Activated naive CD8-positive, alpha-beta T cell treated with anti-CD3 and anti-CD28 coated beads, Interleukin-2, amount 10 ng/mL, durations not matched to agents 7 days and 5 days (primary cell): ENCODE results near the gene IBA57. TPM values are rescaled to one million over a fixed set of nuclear protein-coding genes. Genes with fewer than 3 reads are reported as not detected.
A peak's percentile ranks its signal among the peaks of the same experiment; 100 is the strongest.

ENCODE experiments used
- ATAC-seq: fragments of 150-1000 bp; cut with Tn5 transposase; one replicate; pipeline ENCODE4 v1.10.0; 2021; ENCODE audit warnings: low read depth, moderate library complexity
- POLR2A ChIA-PET: fragments of 350-600 bp; sonication (Branson Sonifier 250); formaldehyde crosslinking; loops from one replicate; lab custom pipeline; 2021; ENCODE audit warnings: antibody characterized with exemption; lab: Charles Lee
- DNase-seq: peaks from one replicate; pipeline ENCODE4 v3.0.0; 2021
- H3K27ac Mint-ChIP-seq: one replicate; pipeline ENCODE4 v1.8.0; 2022; ENCODE audit warnings: mild to moderate bottlenecking, mixed read lengths
- H3K27me3 Mint-ChIP-seq: one replicate; pipeline ENCODE4 v1.8.0; 2022; ENCODE audit warnings: mild to moderate bottlenecking, moderate library complexity, mixed read lengths
- H3K36me3 Mint-ChIP-seq: one replicate; pipeline ENCODE4 v1.8.0; 2021; ENCODE audit warnings: mild to moderate bottlenecking, mixed read lengths
- H3K4me1 Mint-ChIP-seq: one replicate; pipeline ENCODE4 v1.8.0; 2021; ENCODE audit warnings: mixed read lengths
- H3K4me3 Mint-ChIP-seq: one replicate; pipeline ENCODE4 v1.8.0; 2022; ENCODE audit warnings: mild to moderate bottlenecking, moderate library complexity, mixed read lengths
- H3K9me3 Mint-ChIP-seq: one replicate; pipeline ENCODE4 v1.8.0; 2021; ENCODE audit warnings: mixed read lengths
- total RNA-seq, 2 experiments: library from RNA; stranded (reverse); gene quantifications; one replicate each; pipeline ENCODE4 v1.2.3, GENCODE V29; 2021

The IBA57 gene
- total RNA-seq, 2 experiments from 2014 or later = 9.7 to 12.2 TPM

DNA sequence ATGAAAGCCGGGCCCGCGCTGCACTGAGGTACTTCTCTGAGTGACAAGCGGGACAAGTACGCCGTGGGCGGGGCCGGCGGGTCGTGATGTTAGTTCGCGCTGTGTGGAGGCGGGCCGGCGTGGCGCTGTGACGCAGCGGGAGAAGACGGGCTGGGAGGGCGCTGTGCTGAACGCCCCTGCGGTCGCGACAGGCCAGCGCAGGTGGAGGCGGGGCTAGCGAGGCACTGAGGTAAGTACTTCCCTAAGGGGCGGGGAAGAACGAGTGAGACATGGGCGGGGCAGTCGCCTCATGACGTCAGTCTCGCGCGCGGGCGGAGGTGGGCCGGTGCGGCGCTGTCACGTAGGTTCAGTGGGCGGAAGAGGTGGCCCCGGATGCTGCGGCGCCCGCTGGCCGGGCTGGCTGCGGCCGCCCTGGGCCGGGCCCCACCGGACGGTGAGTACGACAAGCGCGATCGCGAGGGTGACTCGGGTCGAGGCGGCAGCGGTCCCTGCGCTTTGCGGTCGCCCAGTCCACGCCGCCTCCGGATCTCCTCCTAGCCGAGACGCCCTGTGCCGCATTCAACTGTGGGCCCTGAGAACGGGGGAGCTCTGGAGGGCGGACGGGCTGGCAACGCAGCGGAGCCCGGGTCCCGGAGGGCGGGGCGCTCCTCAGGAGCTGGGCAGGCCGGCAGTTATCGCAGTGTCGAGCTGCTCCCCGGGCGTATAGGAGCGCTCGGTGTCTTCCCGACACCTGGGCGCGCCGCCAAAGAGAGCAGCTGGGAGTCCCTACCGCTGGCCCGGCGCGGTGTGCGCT lies 25.5 kb upstream of the IBA57 start, which contains the start of gene GUK1:
TSS of gene GUK1 (plus strand) at position 349 of the 793 bp plus-strand sequence. CDS start at position 373, 24 bp downstream.
- peak within 1 kb of the TSS; percentile 96 for H3K4me3 Mint-ChIP-seq
- no peaks in the 10 kb centered on the region for H3K9me3 Mint-ChIP-seq
- peaks cover 11% of the 10 kb centered on the region for H3K36me3 Mint-ChIP-seq
- ATAC-seq (peak; percentile 89), DNase-seq (peak; percentile 99)
- POLR2A ChIA-PET = interaction anchor here (0.5 to 6.2 kb wide), 17 partner anchors 12 to 374 kb away, joined by 3 to 62 read pairs (median 4); partner anchors contain the start of genes IBA57, MRPL55 and TRIM11
- peaks cover 16% of the 10 kb centered on the region for H3K27me3 Mint-ChIP-seq
- peaks cover 39% of the 10 kb centered on the region for H3K4me1 Mint-ChIP-seq
- peak within 1 kb of the TSS; percentile 98 for H3K27ac Mint-ChIP-seq

DNA sequence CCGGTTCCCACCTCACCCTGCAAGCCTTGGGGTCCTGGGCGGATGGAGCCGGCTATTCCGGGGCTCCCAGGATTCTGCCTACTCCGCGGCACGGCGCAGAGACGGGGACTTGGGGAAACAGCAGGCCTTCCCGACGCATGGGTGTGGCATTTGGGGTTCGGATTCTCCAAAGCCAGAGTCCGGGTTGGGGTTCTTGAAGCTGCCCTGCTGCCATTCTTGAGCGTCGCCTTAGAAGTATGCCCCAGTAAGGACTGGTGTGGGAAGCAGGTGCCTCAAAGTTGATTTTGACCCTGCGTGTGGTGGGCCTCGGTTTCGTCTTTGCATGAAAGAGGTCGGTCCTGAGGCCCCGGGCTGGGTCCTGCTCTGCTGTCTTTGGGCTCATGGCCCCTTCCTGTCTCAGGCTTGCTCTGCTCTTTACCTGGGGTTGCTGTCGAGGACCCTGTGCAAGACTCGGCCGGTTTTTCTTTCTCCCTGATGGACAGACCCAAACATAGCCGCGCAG lies 24.8 kb upstream of the IBA57 start:
- Mint-ChIP-seq H3K9me3 (no peaks in the 10 kb centered on the region), H3K27me3 (peaks cover 10% of the 10 kb centered on the region), H3K27ac (peak overlapping the region; percentile 98), H3K4me1 (peaks cover 39% of the 10 kb centered on the region), H3K4me3 (peak overlapping the region; percentile 96), H3K36me3 (peaks cover 11% of the 10 kb centered on the region)
- DNase-seq (peak; percentile 57), ATAC-seq (no peak)
- POLR2A ChIA-PET = interaction anchor here (0.5 to 6.2 kb wide), 16 partner anchors 11 to 374 kb away, joined by 3 to 62 read pairs (median 4); partner anchors contain the start of genes IBA57, MRPL55 and TRIM11

DNA sequence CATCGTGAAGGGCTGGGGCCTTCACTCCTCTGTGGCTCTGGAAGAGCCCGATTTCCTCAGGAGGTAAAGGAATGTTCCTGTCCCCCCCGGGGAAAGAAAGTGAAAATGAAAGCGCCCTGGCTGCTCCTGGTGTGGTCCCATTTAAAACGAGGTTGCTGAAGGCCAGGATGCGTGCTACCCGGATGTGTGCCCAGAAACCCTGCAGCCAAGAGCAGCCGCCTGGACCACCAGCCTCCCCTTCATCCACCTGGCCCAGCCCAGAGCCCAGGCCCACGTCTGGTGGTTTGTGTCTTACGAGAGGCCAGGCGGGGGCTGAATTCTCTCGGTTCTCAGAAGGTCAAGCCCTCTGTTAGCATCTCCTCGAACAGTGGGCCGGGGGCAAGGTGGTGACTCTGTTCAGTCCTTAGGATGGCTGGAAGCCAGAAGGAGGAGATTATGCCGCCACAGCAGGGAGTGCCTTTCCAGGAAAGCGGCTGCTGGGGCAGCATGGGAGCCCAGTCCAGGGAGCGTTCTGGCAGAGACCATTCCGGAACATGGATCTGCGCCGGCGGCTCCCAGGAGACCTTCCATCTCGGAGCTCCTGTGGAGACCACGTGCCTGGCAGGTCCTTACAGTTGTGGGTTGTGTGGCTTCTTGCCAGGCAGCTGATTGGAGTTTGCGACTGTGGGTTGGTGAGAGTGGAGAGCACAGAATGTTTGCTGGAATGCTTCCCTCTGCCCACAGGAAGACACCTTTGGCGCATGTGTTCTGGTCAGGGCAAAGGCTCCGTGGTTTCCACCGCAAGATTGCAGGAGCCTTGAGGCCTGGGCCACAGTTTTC lies 24.2 kb upstream of the IBA57 start:
- H3K9me3 Mint-ChIP-seq = no peaks in the 10 kb centered on the region
- H3K4me1 Mint-ChIP-seq = peaks cover 33% of the 10 kb centered on the region
- DNase-seq (peak; percentile 54), ATAC-seq (no peak)
- POLR2A ChIA-PET = interaction anchor here (0.9 to 6.2 kb wide), 8 partner anchors 10 to 345 kb away, joined by 3 to 62 read pairs (median 10); partner anchors contain the start of genes IBA57 and MRPL55
- peaks cover 11% of the 10 kb centered on the region for H3K36me3 Mint-ChIP-seq
- peak overlapping the region; percentile 98 for H3K27ac Mint-ChIP-seq
- peaks cover 5% of the 10 kb centered on the region for H3K27me3 Mint-ChIP-seq
- peak overlapping the region; percentile 96 for H3K4me3 Mint-ChIP-seq

DNA sequence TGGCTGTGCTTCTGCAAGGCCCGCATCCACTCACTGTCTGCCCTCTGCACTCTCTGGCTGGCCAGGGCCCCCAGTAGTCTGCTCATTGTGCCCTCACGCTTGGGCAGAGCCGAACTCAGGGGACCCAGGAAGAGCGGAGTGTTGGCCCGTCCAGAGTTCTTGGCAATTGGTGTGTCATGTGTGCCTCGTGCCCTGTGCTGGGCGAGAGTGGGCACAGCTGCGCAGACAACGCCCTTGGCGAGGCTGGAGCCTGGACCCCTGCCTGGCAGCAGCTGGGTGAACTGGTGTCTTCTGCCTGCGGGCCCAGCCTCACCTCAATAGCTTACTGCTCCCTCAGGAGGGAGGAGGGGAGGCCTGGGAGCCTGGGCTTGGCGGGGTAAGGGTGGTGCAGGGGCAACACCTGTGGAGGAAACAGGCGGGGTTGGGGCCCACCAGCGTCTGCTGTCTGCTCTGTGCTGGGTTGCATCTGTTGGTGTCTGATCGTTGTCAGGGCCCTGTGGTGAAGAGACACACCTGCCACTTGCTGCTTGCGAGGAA lies 23.4 kb upstream of the IBA57 start:
- H3K4me3 Mint-ChIP-seq = peak overlapping the region; percentile 96
- peaks cover 26% of the 10 kb centered on the region for H3K4me1 Mint-ChIP-seq
- H3K27ac Mint-ChIP-seq = peak overlapping the region; percentile 98
- H3K27me3 Mint-ChIP-seq = no peaks in the 10 kb centered on the region
- ATAC-seq = no peak
- DNase-seq = peak; percentile 31
- H3K9me3 Mint-ChIP-seq = no peaks in the 10 kb centered on the region
- POLR2A ChIA-PET = interaction anchor here (0.9 to 6.2 kb wide), 7 partner anchors 9 to 344 kb away, joined by 3 to 62 read pairs (median 5); partner anchors contain the start of genes ARF1 and IBA57
- H3K36me3 Mint-ChIP-seq = peaks cover 11% of the 10 kb centered on the region

DNA sequence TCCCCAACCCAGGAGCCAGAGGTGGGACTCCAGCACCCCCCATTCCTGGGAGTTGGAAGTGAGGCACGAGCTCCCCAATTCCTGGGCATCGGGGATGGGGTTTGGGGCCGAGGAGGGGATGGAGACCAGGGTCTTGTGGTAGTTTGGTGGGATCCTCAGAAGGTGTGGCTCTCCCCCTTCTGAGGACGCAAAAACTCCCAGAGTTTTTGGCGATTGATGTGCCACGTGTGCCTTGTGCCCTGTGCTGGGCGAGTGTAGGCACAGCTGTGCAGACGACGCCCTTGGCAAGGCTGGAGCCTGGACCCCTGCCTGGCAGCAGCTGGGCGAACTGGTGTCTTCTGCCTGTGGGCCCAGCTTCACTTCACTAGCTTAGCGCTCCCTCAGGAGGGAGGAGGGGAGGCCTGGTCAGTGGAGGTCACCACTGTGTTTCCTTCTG lies 22.9 kb upstream of the IBA57 start:
- DNase-seq (peak; percentile 24), ATAC-seq (no peak)
- Mint-ChIP-seq H3K4me3 (peak overlapping the region; percentile 96), H3K36me3 (peaks cover 11% of the 10 kb centered on the region), H3K9me3 (no peaks in the 10 kb centered on the region), H3K27ac (peak overlapping the region; percentile 98), H3K27me3 (no peaks in the 10 kb centered on the region), H3K4me1 (peaks cover 24% of the 10 kb centered on the region)
- POLR2A ChIA-PET = interaction anchor here (0.9 to 2.6 kb wide), 6 partner anchors 9 to 344 kb away, joined by 3 to 13 read pairs (median 4); partner anchors contain the start of gene ARF1

DNA sequence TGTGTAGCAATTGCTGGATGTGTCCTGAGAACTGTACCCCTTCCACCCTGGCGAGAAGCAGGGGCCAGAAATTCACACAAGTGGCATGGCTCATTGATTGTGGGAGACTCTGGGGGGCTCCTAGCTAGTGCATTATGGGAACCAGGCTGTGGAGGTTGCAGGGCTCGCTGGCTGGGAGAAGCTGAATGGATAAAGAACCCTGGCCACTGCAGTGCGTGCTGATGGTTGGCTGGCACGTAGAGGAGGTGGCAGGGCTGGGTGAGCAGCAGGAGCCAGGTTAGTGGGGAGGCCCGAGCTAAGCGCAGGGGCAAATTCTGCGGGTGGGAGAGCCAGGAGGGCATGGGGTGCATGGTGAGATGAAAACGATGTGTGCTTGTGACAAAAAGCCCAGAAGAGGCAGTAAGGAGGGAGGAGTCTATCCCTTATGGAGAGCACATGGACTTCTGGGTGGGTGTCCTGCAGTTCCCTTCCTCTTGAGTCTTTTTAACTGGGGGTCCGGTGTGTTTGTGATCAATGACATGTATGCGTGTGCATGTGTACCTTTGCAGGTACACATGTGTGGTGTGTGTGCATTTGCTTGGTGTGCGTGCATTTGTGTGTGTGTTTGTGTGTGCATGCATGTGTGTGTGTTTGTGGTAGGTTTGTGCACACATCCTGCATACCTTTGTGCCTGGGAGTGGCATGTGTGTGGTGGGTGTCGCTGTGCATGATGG lies 22.0 kb upstream of the IBA57 start:
- Mint-ChIP-seq H3K4me1 (peaks cover 24% of the 10 kb centered on the region), H3K27me3 (no peaks in the 10 kb centered on the region), H3K36me3 (peaks cover 11% of the 10 kb centered on the region), H3K27ac (peak overlapping the region; percentile 79), H3K4me3 (peak overlapping the region; percentile 96), H3K9me3 (no peaks in the 10 kb centered on the region)
- POLR2A ChIA-PET = interaction anchor here (1.3 to 2.6 kb wide), 5 partner anchors 13 to 312 kb away, joined by 3 to 13 read pairs (median 4); partner anchors contain the start of genes ARF1 and IBA57
- DNase-seq = no peak
- no peak for ATAC-seq

DNA sequence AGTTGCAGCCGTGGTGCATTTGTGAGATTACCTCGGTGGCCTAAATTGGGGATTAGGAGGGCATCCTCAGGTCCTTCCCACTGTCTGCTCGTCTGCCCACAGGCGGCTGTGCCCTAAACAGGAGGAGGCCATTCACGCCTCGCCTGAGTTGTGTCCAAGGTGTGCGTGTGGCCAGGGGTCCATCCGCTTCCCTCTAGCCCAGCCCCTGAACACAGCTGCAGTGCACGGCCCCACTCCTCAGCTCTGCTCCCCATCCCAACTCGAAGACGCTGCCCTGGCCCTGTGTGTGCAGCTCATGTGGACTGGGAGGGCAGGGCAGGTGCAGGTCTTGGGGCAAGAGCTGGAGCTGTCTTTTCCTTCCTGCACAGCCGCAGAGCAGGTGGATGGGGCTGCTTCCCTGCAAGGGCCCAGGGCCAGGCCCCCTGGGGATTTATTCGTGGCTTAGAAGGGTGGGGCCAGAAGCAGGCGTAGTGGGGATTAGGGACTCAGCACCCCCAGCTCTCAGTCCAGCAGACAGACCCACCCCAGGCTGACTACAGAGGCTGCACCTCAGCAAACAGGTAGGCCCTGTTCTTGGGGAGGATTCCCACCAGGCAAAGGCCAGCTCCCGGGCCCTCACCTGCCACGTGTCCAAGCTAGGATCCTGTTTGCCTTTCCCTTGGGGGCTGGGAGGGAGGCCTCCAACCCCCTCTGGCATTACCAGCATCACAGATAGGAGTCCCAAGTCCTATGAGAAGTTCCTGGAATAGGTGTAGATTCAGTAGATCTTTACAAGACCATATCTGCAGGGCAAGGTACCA lies 21.2 kb upstream of the IBA57 start:
- POLR2A ChIA-PET = interaction anchor here (0.6 to 2.6 kb wide), 3 partner anchors 9 to 21 kb away, joined by 3 to 10 read pairs (median 6); partner anchors contain the start of gene IBA57
- Mint-ChIP-seq H3K9me3 (no peaks in the 10 kb centered on the region), H3K4me1 (peaks cover 24% of the 10 kb centered on the region), H3K4me3 (no peak overlapping the region), H3K36me3 (peaks cover 11% of the 10 kb centered on the region), H3K27me3 (no peaks in the 10 kb centered on the region), H3K27ac (peak overlapping the region; percentile 79)
- DNase-seq (no peak), ATAC-seq (no peak)

DNA sequence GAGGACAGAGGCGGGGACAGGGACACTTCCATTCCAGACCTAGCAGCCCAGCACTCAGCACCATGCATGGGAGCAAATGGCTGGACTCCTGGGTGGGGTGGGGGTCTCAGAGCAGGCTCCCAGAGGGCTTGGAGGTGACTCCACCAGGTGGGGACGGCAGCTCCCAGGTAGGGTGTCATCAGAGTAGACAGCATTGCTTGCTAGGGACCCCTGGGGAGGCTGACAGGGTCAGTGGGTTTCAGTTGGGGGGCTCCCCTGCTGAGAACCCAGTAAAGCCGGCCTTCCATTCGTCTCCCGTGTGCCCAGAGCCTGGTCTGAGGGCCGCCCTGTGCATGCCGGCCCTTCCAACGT lies 20.6 kb upstream of the IBA57 start:
- ATAC-seq (no peak), DNase-seq (no peak)
- no peak overlapping the region for H3K4me3 Mint-ChIP-seq
- H3K27ac Mint-ChIP-seq = no peak overlapping the region
- H3K27me3 Mint-ChIP-seq = no peaks in the 10 kb centered on the region
- peaks cover 24% of the 10 kb centered on the region for H3K4me1 Mint-ChIP-seq
- H3K9me3 Mint-ChIP-seq = no peaks in the 10 kb centered on the region
- POLR2A ChIA-PET = no interaction called here
- peaks cover 11% of the 10 kb centered on the region for H3K36me3 Mint-ChIP-seq

DNA sequence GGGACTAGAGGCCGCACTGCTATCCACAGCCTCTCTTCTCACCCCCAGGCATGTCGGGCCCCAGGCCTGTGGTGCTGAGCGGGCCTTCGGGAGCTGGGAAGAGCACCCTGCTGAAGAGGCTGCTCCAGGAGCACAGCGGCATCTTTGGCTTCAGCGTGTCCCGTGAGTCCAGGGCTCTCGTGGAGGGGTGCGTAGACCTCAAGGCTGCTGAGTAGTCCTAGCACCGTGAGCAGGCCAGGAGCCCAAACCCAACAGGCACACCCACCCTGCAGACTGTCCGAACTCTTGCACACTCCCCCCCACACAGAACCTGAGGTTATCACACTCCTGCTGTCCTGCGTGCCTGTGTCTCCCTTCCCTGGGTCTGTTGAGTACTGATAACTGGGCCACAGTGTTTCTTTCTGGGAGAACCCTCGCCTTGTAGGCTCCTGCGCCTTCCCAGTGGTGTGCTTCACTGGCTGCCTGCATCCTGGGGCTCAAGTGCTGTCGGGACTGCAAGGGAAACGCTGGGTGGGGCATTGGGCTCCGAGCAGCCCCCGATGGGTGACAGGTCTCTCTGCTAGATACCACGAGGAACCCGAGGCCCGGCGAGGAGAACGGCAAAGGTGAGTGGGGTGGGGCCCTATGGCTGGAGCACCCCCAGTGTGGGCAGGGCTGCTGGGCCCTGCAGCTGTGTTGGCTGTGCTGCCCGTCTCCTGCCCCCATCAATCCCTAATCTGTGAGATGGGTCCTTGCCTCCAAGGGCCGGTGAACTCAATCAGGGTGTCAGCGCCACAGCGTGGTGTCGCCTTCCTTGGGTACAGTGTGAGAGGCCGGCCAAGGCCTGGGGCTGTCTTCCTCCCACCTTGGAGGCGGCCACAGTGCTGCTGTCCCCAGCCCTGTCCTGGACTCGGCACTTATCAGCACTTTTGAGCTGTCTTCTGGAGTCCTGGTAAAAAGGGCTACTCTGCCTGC lies 19.9 kb upstream of the IBA57 start:
- H3K9me3 Mint-ChIP-seq = no peaks in the 10 kb centered on the region
- no peaks in the 10 kb centered on the region for H3K27me3 Mint-ChIP-seq
- H3K4me3 Mint-ChIP-seq = no peak overlapping the region
- ATAC-seq (no peak), DNase-seq (no peak)
- peaks cover 11% of the 10 kb centered on the region for H3K36me3 Mint-ChIP-seq
- no peak overlapping the region for H3K27ac Mint-ChIP-seq
- POLR2A ChIA-PET = no interaction called here
- H3K4me1 Mint-ChIP-seq = peaks cover 24% of the 10 kb centered on the region

DNA sequence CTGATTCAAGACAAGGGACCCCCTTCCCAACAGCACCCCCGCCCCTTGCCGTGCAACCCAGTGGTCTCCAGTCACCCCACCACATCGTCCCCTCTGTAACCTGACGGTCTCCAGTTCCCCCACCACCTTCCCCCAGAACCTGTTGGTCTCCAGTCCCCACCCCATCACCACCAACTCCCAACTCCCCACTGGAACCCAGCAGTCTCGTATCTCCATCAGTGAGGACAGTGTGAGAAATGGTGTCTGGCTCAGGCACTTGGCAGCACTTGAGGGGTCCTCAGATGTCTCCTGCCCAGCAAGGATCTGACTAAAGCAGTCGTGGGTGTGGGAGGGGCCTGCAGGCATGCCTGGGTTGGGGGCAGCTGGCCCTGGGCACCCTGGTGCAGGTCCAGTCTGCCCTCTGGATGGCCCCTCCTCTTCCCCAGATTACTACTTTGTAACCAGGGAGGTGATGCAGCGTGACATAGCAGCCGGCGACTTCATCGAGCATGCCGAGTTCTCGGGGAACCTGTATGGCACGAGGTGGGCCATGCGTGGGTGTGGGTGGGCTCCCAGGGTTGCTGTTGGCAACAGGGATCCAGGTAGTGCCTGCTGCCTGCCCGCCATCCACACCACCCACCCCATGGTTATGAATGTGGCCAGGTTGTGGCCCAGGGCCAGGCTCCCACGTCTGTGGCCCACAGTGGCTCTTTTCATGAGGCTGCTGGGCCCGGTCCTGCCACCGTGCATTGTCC lies 19.0 kb upstream of the IBA57 start:
- Mint-ChIP-seq H3K9me3 (no peaks in the 10 kb centered on the region), H3K27me3 (no peaks in the 10 kb centered on the region), H3K4me1 (peaks cover 24% of the 10 kb centered on the region), H3K36me3 (peaks cover 11% of the 10 kb centered on the region), H3K27ac (no peak overlapping the region), H3K4me3 (no peak overlapping the region)
- POLR2A ChIA-PET = no interaction called here
- DNase-seq = no peak
- no peak for ATAC-seq
